T-helper 17 cell (primary cell): Measurements from ENCODE around the gene EPM2AIP1. TPM values are rescaled to one million over a fixed set of nuclear protein-coding genes. Genes with fewer than 3 reads are reported as not detected.
A peak's percentile ranks its signal among the peaks of the same experiment; 100 is the strongest.
"Not testable (repeated sequence)": the region's sequence is repeated elsewhere in the genome, so short reads cannot be mapped to it uniquely, and the experiment has no call there.

Source experiments
- ATAC-seq: fragments of 150-1000 bp; cut with Tn5 transposase; 2 replicates; pipeline ENCODE4 v1.10.0; 2021; ENCODE audit warnings: mild to moderate bottlenecking, moderate library complexity
- DNase-seq, 3 donors: peaks; one replicate each; pipeline versions ENCODE4 v3.0.0 to v3.0.0-alpha.2; 2020 to 2021
- H3K9me3 ChIP-seq: one replicate; pipeline ENCODE4 v1.7.0; 2013; ENCODE audit warnings: low read length, mild to moderate bottlenecking; ENCODE audit not compliant: control insufficient read depth, poor library complexity, severe bottlenecking
- H3K27ac Mint-ChIP-seq: one replicate; pipeline ENCODE4 v1.8.0; 2022; ENCODE audit warnings: mild to moderate bottlenecking, moderate library complexity, mixed read lengths
- H3K27me3 Mint-ChIP-seq: one replicate; pipeline ENCODE4 v1.8.0; 2022; ENCODE audit warnings: mixed read lengths
- H3K36me3 Mint-ChIP-seq: one replicate; pipeline ENCODE4 v1.8.0; 2022; ENCODE audit warnings: low read depth, mixed read lengths
- H3K4me1 Mint-ChIP-seq: one replicate; pipeline ENCODE4 v1.8.0; 2022; ENCODE audit warnings: mild to moderate bottlenecking, mixed read lengths
- H3K4me3 Mint-ChIP-seq: one replicate; pipeline ENCODE4 v1.8.0; 2022; ENCODE audit warnings: mild to moderate bottlenecking, moderate library complexity, mixed read lengths
- total RNA-seq, 4 donors: library from RNA in 2 of 4; stranded (reverse) in 2 of 4; gene quantifications; one replicate each; pipeline ENCODE4 v1.2.3 and lab custom pipeline; 2022 to 2026

Gene EPM2AIP1
- 10 to 100 TPM; 31.8 to 32.9 TPM for total RNA-seq
- 79.4 to 208 reads per million in 2 donors for total RNA-seq (lab: John Stamatoyannopoulos, UW)

DNA sequence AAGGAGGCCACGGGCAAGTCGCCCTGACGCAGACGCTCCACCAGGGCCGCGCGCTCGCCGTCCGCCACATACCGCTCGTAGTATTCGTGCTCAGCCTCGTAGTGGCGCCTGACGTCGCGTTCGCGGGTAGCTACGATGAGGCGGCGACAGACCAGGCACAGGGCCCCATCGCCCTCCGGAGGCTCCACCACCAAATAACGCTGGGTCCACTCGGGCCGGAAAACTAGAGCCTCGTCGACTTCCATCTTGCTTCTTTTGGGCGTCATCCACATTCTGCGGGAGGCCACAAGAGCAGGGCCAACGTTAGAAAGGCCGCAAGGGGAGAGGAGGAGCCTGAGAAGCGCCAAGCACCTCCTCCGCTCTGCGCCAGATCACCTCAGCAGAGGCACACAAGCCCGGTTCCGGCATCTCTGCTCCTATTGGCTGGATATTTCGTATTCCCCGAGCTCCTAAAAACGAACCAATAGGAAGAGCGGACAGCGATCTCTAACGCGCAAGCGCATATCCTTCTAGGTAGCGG is at the start of gene EPM2AIP1:
Gene EPM2AIP1 (minus strand): TSS at position 326 of the 520 bp plus-strand sequence. CDS start 54 bp downstream, at position 272.
- Mint-ChIP-seq H3K27ac (no peak within 1 kb of the TSS), H3K27me3 (no peaks in the 10 kb centered on the region), H3K4me1 (peaks cover 34% of the 10 kb centered on the region), H3K4me3 (no peak within 1 kb of the TSS), H3K36me3 (peaks cover 10% of the 10 kb centered on the region)
- H3K9me3 ChIP-seq, result no peaks in the 10 kb centered on the region
- ATAC-seq, result peak; percentile 84
- peak in 1 of 3 donors; percentile 82 for DNase-seq

GRCh38 chr3:37042712-37043111 is 49.8 kb upstream of the EPM2AIP1 start:
- not testable (repeated sequence) for H3K27me3 Mint-ChIP-seq, H3K4me3 Mint-ChIP-seq, ATAC-seq, H3K36me3 Mint-ChIP-seq, DNase-seq, H3K9me3 ChIP-seq, H3K27ac Mint-ChIP-seq, H3K4me1 Mint-ChIP-seq

GRCh38 chr3:37041546-37042195 is 48.7 kb upstream of the EPM2AIP1 start:
- H3K27me3 Mint-ChIP-seq, result no peaks in the 10 kb centered on the region
- ATAC-seq (no peak), DNase-seq (no peak)
- H3K4me3 Mint-ChIP-seq, result no peak overlapping the region
- no peak overlapping the region for H3K27ac Mint-ChIP-seq
- H3K36me3 Mint-ChIP-seq, result peaks cover 5% of the 10 kb centered on the region
- H3K9me3 ChIP-seq, result no peaks in the 10 kb centered on the region
- no peaks in the 10 kb centered on the region for H3K4me1 Mint-ChIP-seq

DNA sequence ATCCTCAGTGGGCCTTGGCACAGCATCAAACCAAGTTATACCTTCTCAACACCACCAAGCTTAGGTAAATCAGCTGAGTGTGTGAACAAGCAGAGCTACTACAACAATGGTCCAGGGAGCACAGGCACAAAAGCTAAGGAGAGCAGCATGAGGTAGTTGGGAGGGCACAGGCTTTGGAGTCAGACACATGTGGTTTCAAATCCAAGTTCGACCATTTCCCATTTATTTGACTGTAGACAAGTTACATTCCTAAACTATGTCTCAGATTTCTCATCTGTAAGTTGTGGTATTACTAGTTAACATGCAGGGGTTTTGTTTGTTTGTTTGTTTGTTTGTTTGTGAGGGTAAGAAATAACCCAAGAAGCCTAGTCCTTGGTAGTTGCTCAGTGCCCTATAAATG is 47.3 kb upstream of the EPM2AIP1 start:
- Mint-ChIP-seq H3K27me3 (no peaks in the 10 kb centered on the region), H3K27ac (no peak overlapping the region), H3K4me3 (no peak overlapping the region), H3K4me1 (no peaks in the 10 kb centered on the region), H3K36me3 (peaks cover 6% of the 10 kb centered on the region)
- ATAC-seq (no peak), DNase-seq (no peak)
- no peaks in the 10 kb centered on the region for H3K9me3 ChIP-seq

DNA sequence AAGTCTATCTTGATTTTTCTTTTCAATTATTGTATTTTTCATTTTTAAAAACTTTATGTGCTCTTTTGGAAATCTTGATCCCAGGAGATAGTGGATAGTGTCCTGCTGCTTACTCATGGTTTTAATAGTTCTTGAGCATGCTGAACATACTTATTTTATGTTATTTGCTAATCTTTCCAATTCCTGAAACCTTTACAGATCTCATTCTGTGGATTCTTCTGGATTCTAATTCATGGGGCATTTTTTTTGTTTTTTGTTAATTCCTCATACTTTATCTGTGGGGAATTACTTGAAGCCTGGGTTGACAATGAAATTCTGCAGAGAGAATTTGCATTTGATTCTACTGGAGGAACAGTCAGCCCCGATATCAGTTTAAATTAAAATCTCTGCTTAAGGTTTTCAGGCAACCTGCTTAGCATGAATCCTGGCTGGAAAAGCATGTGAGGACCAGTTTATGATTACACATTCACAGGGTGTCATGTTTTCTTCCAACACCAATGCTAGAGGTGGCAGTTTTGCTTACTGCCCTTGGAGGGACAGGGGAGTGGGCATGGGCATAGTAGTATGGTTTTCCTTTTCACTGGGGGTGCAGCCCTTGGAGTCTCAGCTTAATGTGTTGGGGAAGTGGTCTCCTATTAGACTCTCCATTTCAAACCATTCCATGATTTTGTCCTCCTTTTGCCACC is 46.4 kb upstream of the EPM2AIP1 start:
- Mint-ChIP-seq H3K4me1 (no peaks in the 10 kb centered on the region), H3K27me3 (no peaks in the 10 kb centered on the region), H3K4me3 (no peak overlapping the region), H3K36me3 (peaks cover 7% of the 10 kb centered on the region), H3K27ac (no peak overlapping the region)
- no peak for DNase-seq
- H3K9me3 ChIP-seq, result no peaks in the 10 kb centered on the region
- ATAC-seq, result no peak

GRCh38 chr3:37037352-37037751 is 44.4 kb upstream of the EPM2AIP1 start:
- no peak overlapping the region for H3K4me3 Mint-ChIP-seq
- H3K27ac Mint-ChIP-seq, result no peak overlapping the region
- peaks cover 2% of the 10 kb centered on the region for H3K4me1 Mint-ChIP-seq
- ATAC-seq (no peak), DNase-seq (no peak)
- H3K27me3 Mint-ChIP-seq, result no peaks in the 10 kb centered on the region
- H3K9me3 ChIP-seq, result no peaks in the 10 kb centered on the region
- H3K36me3 Mint-ChIP-seq, result peaks cover 10% of the 10 kb centered on the region

- no peak for ATAC-seq
- Mint-ChIP-seq H3K4me1 (peaks cover 3% of the 10 kb centered on the region), H3K27me3 (no peaks in the 10 kb centered on the region), H3K4me3 (no peak overlapping the region), H3K27ac (peak overlapping the region; percentile 29), H3K36me3 (peaks cover 8% of the 10 kb centered on the region)
- H3K9me3 ChIP-seq, result no peaks in the 10 kb centered on the region
- DNase-seq, result no peak
Measured at GRCh38 chr3:37032961-37033360, 40.0 kb upstream of the EPM2AIP1 start.

- Mint-ChIP-seq H3K4me3 (no peak overlapping the region), H3K27me3 (no peaks in the 10 kb centered on the region), H3K4me1 (peaks cover 3% of the 10 kb centered on the region), H3K36me3 (peaks cover 12% of the 10 kb centered on the region), H3K27ac (no peak overlapping the region)
- ATAC-seq (no peak), DNase-seq (no peak)
- H3K9me3 ChIP-seq, result no peaks in the 10 kb centered on the region
Measured at GRCh38 chr3:37031096-37031682, 38.3 kb upstream of the EPM2AIP1 start.

DNA sequence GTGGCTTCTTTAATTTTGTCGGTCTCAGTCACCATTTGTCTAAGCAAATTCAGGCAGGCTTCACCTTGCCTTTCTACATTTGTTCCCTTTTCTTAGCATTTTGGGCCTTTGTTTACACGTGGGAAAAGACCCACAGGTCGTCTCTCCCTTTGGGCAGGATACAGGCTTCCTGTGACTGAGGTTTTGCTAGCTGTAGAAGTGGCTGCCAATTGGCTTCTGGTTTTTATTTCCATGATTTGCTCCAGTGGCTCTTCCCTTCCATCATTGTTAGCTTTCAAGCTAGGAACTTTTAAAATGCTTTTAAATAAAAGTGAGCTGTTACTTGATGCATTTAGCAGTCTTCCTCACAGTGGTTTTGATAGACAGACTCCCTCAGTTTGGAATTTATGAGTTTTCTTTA is 37.7 kb upstream of the EPM2AIP1 start:
- ATAC-seq (no peak), DNase-seq (no peak)
- H3K9me3 ChIP-seq, result no peaks in the 10 kb centered on the region
- H3K27ac Mint-ChIP-seq, result no peak overlapping the region
- peaks cover 12% of the 10 kb centered on the region for H3K36me3 Mint-ChIP-seq
- H3K27me3 Mint-ChIP-seq, result no peaks in the 10 kb centered on the region
- peaks cover 3% of the 10 kb centered on the region for H3K4me1 Mint-ChIP-seq
- H3K4me3 Mint-ChIP-seq, result no peak overlapping the region

DNA sequence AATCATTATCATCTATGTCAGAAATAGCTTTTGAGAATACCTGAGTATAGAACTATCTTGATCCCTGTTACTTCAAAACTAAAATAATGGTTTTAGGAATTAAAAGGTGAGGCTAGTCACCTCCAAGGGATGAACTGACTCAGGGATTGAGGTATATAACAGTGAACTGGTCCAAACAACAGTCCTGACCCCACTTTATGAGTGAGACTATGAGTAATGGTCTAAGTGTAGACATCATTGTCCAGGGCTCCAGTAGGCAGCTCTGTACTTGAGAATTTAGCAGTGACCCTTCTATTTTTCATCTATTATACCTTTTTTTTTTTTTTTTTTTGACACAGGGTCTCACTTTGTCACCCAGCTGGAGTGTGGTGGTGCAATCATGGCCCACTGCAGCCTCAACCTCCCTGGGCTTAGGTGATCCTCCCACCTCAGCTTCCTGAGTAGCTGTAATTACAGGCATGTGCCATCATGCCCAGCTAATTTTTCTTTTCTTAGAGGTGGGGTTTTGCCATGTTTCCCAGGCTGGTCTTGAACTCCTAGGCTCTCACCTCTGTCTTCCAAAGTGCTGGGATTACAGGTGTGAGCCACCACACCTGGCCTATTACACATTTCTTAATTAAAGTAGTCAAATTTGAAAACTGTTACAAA is 36.7 kb upstream of the EPM2AIP1 start:
- H3K9me3 ChIP-seq, result no peaks in the 10 kb centered on the region
- peak overlapping the region; percentile 21 for H3K27ac Mint-ChIP-seq
- ATAC-seq, result no peak
- H3K4me1 Mint-ChIP-seq, result peaks cover 5% of the 10 kb centered on the region
- H3K27me3 Mint-ChIP-seq, result no peaks in the 10 kb centered on the region
- peaks cover 8% of the 10 kb centered on the region for H3K36me3 Mint-ChIP-seq
- DNase-seq, result no peak
- no peak overlapping the region for H3K4me3 Mint-ChIP-seq

DNA sequence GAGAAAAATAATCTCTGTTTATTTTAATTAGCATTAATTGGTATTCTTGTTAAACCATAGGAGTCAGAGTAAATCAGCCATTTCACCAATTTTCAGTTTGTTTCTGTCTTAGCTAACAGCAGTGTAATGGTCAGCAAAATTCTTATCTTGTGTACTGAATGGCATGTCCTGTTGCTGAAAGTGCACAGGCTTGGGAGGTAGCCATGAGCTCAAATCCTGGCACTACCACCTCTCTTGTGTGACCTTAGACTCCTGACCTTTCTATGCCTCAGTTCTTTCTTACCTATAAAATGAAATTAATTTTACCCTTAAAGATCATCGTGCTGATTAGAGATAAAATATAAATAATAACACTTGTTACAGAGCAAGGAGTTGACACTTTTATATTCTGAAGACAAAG is 36.2 kb upstream of the EPM2AIP1 start:
- peaks cover 8% of the 10 kb centered on the region for H3K36me3 Mint-ChIP-seq
- H3K27me3 Mint-ChIP-seq, result no peaks in the 10 kb centered on the region
- no peak overlapping the region for H3K4me3 Mint-ChIP-seq
- no peak overlapping the region for H3K27ac Mint-ChIP-seq
- no peaks in the 10 kb centered on the region for H3K9me3 ChIP-seq
- no peak for DNase-seq
- peaks cover 5% of the 10 kb centered on the region for H3K4me1 Mint-ChIP-seq
- ATAC-seq, result no peak

- peaks cover 5% of the 10 kb centered on the region for H3K4me1 Mint-ChIP-seq
Measured at GRCh38 chr3:37028329-37028728, 35.4 kb upstream of the EPM2AIP1 start.

GRCh38 chr3:37026851-37027250 is 33.9 kb upstream of the EPM2AIP1 start:
- DNase-seq (no peak), ATAC-seq (no peak)
- H3K9me3 ChIP-seq, result no peaks in the 10 kb centered on the region
- Mint-ChIP-seq H3K4me3 (no peak overlapping the region), H3K4me1 (peaks cover 7% of the 10 kb centered on the region), H3K27me3 (no peaks in the 10 kb centered on the region), H3K36me3 (peaks cover 8% of the 10 kb centered on the region), H3K27ac (no peak overlapping the region)

More at GRCh38 chr3:37028329-37028728, 35.4 kb upstream of the EPM2AIP1 start:
- Mint-ChIP-seq H3K36me3 (peaks cover 8% of the 10 kb centered on the region), H3K27me3 (no peaks in the 10 kb centered on the region), H3K4me3 (no peak overlapping the region), H3K27ac (no peak overlapping the region)
- no peaks in the 10 kb centered on the region for H3K9me3 ChIP-seq
- no peak for ATAC-seq
- no peak for DNase-seq
